CD4-positive, alpha-beta T cell treated with Interferon gamma for 1 hour (primary cell): Measurements from ENCODE around the gene RBM45.
"Not testable (repeated sequence)": the region's sequence is repeated elsewhere in the genome, so short reads cannot be mapped to it uniquely, and the experiment has no call there.

ENCODE experiments used
- DNase-seq: peaks from one replicate; pipeline ENCODE4 v3.0.0-alpha.2; 2020

The RBM45 gene

DNA sequence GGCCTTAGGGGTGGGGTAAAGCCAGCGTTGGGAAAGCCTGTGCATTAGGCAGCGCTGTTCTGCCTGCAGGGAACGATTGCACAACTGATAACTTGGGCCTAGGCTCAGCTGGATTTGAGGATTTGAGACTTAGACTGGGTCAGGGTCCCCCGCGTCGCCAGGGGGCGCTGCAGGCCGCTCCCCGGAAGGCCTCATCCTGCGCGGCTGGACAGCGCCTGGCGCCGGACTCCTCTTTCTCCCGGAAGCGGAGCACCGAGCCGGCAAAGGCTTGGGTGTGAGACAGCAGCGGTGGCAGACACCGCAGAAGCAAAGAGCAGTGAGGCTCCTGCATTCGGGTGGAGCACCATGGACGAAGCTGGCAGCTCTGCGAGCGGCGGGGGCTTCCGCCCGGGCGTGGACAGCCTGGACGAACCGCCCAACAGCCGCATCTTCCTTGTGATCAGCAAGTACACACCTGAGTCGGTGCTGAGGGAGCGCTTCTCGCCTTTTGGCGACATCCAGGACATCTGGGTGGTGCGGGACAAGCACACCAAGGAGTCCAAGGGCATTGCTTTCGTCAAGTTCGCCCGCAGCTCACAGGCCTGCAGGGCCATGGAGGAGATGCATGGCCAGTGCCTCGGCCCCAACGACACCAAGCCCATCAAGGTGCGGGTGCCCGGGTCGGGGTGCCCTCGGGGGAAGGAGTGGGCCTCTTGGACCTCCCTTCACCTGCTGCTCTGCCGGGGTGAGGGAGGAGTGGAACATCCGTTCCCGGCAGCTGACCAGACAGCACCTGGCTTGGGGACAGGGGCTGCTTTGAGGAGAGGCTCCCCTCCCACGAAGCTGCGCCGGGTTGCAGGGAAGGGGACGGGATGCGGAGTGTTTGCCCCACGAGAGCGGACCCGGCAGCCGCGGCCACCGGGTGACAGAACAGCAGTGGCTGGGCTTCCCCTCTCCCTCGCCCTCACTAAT lies at the start of gene RBM45:
Gene RBM45, plus strand, starts transcription at position 236 of the 951 bp plus-strand sequence. Its CDS starts 110 bp downstream, at position 346.
- DNase-seq = peak; percentile 85

DNA sequence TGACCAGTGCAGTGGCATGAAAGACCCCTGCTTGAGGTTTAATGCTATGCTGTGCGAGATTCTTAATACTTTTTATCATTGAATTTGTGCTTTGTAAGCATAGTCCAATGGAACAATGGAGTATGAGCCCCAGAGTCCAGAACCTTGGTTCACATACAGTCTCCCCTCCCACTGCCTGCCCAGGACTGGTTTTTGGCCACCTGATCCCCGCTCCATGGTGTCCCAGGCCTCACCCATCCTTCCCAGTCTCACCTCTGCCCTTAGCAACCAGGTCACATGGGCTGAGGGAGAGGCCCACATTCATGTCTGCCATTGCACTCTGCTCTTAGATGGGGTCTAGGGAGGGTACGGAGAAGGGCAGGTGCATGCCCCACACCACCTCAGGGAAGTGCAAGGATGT lies 45.9 kb upstream of the RBM45 start:
- DNase-seq = no peak

DNA sequence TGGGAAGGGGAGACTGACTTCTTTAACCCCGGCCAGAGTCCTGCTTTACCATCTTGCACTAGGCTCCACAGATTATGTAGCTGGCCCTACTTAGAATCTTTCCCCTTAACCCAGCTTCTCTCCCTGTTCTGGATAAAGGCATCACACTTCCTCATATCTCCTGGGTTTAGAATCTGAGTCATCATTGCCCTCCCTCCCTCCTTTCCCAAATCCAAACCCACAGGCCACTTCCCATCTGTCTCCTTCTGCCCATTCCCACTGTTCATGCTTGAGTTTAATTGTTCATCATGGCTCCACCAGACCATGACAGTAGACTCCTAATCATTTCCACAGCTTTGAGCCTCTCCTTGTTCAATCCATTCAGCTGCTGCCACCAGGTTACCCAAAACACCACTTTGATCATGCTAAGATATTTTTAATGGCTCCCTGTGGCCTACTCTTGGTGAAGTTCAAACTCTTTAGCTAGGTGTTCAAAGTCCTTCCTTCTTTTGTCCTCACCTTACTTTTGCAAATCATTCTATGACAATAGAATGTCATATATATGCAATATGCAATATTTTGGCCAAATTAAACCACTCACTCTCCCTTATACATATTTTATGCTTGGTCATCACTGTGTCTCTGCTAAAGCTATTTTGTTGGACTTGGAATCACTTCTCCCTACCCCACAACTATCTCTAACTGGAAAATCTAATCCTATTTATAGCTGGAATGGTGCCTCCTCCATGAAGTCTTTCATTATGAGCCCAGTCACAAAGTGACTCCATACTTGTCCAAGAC lies 45.2 kb upstream of the RBM45 start:
- DNase-seq = no peak

DNA sequence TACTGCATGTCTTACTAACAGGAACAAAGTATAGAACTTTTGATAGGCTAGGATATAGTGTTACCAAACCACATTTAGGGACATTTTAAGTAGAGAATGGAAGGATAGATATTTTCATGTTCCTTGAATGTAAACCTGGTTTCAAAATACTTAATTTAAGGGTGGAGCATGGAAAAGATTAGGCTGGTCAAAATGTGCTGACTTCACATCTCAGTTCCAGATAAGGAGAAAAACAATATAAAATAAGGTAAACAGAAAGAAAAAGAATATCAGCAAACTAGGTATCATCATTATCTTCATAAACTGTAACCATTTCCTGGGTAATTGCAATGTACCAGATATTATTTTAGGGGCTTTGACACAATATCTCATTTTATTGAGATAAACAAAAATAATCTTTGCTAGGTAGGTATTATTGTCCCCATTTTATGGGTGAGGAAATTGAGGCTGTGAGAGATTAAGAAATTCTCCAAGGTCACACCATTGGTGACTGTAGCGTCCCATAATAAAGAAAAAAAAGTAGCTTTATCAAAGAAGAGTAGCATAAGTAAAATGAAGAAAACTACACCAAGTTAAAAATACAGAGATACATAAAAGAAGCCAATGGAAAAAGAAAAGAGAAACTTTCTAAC lies 43.3 kb upstream of the RBM45 start:
- no peak for DNase-seq

- no peak for DNase-seq
These were observed 42.7 kb upstream of the RBM45 start for GRCh38 chr2:178069551-178069950.

- no peak for DNase-seq
These were observed 41.4 kb upstream of the RBM45 start for GRCh38 chr2:178070824-178071223.

DNA sequence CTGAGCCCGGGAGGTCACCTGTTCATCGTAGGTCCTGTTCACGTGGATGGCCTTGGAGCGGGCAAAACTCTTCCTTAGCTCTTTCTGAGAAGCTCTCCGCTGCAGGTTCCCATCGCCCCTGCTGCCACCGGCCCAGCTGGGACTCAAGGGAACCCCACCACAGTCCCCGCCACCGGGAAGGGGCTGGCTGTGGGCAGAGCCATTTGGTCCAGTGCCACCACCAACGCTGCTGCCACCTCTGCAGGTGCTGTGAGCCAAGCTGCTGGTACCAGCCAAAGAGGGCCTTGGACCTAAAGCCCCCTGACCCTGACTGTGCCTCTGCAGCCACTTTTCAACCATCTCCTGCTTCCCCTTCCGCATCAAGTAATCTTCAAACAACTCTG lies 40.2 kb upstream of the RBM45 start:
- DNase-seq = no peak

- DNase-seq = peak; percentile 5
These were observed 39.6 kb upstream of the RBM45 start, which contains the start of gene PDE11A for GRCh38 chr2:178072383-178073301. Gene PDE11A, minus strand, starts transcription at chr2:178072777. Its CDS starts 340 bp downstream, at chr2:178072437.

DNA sequence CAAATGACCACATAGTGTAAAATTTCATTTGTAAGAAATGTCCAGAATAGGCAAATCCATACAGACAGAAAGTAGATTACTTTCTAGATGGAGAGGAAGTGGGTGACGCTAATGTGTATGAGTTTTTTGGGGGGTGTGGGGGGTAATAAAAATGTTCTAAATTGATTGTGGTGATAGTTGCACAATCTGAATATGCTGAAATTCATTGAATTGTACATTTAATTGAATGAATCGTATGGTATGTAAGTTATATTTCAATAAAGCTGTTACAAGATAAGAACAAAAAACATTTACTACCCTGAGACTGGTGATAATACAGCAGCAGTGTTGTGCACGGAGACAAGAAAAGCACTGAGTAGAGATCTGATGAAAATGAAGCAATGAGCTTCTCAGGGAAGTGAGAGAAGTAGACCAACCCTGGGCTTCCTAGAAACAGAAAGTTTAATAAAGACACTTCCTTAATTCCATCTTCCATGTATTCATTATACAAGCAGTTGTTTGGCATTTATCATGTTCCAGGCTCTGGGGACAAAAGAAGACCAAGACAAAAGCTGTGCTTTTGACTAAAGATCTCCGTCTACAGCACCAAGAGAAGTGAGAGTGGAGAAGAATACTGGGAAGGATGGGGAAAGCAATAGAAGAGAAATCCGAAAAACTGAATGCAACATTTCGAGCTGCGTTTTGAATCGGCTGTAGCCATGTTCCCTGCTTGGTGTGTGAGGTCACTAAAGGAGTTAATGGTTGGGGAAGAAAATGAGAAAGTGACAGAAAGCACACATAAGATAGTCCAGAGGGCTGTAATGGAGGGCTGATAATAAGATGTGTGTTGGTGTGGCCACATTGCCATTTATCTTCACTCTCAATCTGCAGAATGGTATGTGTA lies 37.9 kb upstream of the RBM45 start:
- no peak for DNase-seq

GRCh38 chr2:178075006-178075326 lies 37.3 kb upstream of the RBM45 start:
- DNase-seq = no peak

- DNase-seq = no peak
These were observed 36.1 kb upstream of the RBM45 start for GRCh38 chr2:178076130-178076529.

DNA sequence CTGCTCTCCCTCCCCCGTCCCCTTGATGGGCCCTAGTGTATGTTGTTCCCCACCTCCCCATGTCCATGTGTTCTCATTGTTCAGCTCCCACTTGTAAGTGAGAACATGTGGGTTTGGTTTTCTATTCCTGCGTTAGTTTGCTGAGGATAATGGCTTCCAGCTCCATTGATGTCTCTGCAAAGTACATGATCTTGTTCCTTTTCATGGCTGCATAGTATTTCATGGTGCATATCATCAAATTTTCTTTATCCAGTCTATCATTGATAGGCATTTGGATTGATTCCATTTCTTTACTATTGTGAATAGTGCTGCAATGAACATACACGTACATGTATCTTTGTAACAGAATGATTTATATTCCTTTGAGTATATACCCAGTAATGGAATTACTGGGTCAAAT lies 33.0 kb upstream of the RBM45 start:
- not testable (repeated sequence) for DNase-seq

DNA sequence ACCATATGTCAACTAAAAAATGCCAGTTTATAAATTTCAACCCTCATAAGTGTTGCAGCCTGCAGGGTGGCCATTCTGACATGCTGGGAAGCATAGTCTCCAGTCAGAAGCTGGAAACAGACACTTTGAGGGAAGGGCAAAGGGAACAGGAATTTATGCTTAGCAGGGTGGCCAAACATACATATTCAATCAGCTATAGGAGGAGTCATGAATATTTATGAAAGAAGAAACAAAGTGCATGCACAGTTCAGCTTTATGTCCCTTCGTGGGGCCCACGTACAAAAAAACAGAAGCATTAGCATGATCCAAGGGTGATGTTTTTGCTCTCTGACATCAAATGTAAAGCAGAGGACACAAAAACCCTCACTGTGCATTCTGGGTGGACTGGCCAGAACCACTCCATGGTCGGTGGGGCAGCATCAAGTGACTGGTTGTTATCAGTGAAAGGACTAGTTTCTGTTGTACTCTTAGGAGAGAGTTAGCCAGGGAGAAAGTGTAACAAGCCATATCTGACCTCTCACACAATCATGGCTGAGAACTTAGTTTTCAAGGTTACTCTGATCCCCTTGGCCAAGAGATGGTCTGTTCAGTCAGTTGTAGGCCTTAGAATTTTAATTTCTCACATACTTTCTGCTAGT lies 29.7 kb upstream of the RBM45 start:
- DNase-seq = no peak

DNA sequence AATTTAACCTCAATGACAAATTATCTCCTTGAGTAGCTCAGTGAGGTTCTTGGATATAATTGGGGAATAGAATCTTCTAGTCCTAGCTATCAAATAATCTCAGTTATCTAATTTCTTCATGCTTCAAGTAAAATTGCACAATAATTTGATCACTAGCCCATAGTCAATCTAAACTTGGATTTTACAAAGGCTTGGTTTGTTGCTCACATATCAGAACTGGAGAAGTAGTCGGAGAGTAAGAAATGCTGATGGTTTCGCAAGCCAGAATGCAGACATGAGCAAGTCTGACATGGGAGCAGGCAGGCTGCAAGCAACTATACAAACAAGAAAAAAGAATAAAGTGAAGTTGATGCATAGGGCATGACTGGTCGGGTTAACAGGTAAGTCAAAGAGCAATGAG lies 28.0 kb upstream of the RBM45 start:
- DNase-seq = no peak

GRCh38 chr2:178088774-178089270 lies 23.4 kb upstream of the RBM45 start:
- no peak for DNase-seq

DNA sequence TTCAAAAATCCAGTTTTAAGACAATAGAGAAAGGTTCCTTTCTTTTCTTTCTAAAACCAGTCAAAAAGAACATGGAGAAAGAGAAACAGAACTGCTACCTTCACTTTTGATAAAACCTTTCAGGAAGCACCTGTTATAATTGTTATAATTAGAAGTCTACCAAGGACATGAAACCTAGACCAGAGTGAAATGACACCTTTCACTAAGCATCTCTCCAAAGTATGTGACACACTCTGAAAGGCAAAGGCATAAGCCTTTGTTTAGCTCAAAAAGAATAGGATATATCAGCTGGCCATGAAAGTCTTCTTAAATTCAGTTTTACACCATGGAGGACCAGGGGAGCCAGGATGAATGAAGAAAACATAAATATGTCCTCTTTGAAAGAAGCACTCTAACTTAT lies 18.8 kb upstream of the RBM45 start:
- no peak for DNase-seq

- DNase-seq = no peak
These were observed 10.7 kb upstream of the RBM45 start for GRCh38 chr2:178101321-178102079.

GRCh38 chr2:178105566-178105965 lies 6.7 kb upstream of the RBM45 start:
- DNase-seq = no peak

GRCh38 chr2:178106053-178106452 lies 6.2 kb upstream of the RBM45 start:
- DNase-seq = no peak

- no peak for DNase-seq
These were observed 4.1 kb upstream of the RBM45 start for GRCh38 chr2:178108176-178108575.
